HG03064 (cell line): ENCODE results near the gene VGLL4.

Experiments
- ATAC-seq: cut with Tn5 transposase; IDR thresholded peaks from one replicate; pipeline ENCODE4 v1.9.1; 2021; ENCODE audit warnings: low read depth; ENCODE audit not compliant: unreplicated experiment

The VGLL4 gene

DNA sequence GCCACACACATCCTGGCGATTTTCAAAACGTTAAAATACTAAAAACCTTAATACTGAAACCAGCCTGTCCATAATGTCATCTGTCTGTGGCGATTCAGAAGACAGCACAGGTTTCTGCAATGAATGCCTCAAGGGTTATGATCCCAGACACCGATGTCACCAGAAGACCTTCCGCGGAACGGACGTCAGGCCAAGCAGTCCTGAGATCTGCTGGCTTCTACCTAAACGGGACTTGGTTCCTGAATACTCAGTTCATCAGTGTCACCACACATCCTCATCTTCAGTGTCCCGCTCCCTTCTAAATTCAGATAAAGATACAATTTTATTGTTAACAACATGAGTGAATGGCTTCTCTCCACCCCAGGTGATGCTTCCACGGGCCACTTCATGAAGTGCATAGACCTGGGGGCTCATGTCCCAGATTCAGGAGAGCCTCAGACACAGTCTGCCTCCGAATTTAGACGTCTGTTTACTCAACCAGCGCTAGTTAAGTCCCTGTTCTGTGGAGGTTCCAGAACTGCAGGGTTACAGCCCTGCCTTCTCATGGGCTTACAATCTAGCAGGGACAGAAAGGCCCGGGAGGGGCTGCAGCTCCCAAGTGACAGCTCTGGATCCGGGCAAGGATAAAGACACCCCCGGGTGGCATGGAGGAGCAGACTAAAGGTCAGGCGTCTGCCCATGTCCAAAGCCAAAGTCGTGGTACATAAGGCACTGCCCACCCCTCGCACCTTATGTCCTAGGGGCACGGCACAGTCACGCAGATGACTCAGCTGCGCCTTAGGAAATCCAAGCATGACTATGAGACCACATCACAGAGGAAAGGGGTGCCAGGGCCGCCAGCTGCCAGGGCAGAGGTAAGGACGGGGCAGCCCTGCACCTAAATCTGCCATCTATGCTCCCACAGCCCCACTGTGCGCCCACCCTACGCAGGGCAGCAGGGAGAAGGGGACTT is 75.9 kb downstream of the VGLL4 start:
- ATAC-seq = no peak

DNA sequence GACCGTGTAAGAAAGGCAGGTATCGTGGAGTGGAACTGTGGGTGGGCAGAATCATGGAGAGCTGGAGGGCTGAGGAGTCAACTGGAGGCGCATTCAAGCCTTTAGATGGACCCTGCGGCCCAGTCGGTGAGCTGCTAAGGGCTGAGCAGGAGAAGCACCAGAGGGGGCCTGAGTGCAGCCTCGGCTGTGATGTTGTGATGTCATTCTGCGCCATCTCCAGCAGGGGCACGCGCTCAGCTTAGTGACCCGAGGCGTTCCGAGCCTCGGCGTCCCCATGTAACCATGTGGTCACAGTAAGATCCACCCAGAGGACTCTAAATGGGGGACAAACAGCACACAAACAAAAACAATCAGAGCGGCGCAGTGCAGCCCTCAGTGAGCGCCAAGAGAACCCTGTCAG is 76.8 kb downstream of the VGLL4 start:
- ATAC-seq = no peak

DNA sequence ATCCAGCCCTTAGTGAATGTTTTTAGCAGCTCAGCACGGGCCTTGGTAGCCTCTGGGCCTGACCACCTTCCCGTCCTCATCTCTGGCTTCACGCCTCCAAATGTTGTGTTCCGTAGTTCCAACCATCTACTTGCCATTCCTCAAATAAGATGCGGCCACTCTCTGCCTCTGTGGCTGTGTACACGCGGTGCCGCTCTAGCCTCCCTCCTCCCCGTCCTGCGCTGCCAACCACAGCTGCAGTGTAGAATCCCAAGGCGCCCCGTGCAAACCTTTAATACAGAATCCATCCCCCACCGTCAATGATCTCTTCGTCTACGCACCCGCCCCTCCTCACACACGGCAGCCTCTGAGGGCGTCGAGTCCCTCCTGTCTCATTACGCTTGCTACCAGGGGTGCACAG is 77.2 kb downstream of the VGLL4 start:
- no peak for ATAC-seq

DNA sequence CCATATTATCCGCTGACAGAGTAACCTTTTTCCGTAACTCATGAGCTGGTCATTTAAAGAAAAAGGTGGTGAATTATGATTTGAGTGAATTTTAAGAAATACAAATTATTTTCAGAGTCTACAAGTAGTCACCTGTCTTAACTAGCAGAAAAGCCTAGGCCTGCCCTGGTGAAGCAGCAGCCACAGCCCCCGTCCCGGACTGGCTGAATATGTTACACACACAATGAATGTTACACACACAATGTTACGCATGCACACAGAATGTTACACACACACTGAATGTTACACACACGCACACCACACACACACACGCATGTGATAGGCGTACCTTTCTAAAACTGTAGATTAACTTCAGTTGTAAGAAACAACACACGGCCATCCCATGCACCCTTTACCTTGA is 77.8 kb downstream of the VGLL4 start:
- ATAC-seq = no peak

DNA sequence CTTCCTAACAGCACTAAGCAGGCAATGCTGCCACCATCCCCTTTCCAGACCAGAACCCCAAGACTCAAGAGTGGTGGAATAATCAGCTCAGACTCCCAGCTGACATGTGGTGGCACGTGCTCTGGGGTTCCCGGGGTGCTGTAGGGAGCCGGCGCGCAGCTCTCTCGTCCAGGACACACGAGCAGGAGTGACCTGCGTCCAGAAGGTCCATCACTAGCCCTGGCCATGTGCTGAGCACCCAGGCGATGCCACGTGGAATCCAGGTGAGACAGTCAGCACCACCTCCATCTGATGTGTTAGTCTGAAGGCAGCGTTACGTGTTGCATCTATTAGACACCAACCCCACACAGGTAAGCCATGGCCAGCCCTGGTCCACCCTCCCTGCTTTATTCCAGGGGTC is 78.2 kb downstream of the VGLL4 start:
- ATAC-seq = no peak

DNA sequence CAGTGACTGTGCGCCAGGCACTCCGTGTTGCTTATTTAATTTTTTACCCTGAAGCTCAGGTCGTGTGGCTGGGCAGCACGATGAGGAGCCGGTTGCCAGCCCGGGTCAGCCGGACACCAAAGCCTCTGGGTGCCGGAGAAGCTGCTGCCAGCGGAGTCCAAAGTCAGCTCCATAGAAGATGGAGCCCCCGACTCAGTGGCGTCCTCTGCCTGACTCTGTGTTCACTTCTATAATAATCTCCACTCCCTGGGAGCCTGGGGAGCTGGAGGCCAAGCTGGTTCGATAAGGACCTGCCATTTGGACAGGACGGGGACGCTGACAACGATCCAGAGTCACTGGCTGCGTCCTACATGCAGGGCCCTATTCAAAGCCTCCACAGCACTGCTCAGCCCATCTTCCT is 78.6 kb downstream of the VGLL4 start:
- no peak for ATAC-seq

DNA sequence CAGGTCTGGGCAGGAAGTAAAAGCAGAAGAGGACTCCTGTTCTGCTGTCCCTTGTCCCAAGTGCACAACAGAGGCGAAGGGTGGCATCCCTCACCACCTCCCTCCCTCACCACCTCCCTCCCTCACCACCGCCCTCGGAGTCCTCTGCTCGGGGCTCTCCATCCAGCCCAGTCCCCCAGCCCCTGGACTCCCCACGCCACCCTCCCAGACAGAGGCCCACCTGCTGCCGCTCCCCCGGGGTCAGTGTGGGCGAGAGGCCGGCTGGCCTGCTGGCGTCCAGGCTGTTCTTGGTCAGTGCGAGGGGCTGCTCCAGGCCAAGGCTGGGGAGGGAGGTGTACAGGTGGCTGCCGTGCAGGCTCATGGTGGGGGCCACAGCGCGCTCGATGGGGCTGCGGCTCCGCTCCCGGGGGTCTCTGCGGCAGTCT is 79.1 kb downstream of the VGLL4 start:
- no peak for ATAC-seq

DNA sequence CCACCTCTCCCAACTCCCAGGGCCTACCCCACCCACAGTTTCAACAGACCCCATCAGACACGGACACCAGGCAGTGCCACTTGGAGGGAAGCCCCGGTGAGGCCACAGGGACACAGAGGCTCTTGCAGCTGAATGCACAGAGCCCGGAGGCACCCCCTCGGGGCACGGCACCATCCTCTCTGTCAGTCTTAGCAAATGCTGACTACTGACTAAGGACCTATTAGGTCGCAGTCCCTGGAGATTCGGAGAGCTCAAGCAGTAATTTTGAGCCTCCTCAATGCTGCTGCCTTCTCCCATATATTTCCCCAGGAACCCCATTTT is 79.9 kb downstream of the VGLL4 start:
- ATAC-seq = no peak

DNA sequence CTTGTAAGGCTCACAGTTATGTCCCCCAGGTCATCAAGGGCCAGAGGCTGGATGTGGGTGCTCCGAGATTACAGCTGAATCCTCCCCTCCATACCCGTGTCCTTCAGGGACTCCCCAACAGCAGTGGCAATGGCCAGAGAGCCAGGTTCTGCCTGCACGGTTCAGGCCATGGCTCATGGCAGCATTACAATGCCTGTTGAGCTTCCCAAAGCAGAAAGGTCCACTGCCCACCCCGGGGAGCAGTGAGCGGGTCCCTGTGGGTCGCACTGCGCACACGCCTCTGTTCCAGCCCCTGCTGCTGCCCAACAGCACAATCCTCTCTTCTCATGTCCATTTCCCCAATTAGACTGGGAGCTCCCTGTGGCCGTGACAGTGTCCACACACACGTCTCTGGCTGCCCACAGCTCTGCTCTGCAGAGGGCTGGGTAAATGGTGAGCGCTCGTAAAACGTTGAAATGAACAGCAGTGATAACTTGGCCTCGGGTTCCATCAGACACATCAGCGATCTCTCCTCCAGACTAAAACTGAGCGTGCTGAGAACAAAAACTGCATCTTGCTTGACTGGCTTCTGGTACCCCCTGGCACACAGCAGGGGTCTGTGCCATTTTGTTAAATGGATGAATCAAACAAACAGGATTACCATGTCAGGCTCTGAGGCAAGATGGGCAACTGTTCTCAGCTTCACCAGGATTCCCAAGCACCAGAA is 80.4 kb downstream of the VGLL4 start:
- no peak for ATAC-seq

DNA sequence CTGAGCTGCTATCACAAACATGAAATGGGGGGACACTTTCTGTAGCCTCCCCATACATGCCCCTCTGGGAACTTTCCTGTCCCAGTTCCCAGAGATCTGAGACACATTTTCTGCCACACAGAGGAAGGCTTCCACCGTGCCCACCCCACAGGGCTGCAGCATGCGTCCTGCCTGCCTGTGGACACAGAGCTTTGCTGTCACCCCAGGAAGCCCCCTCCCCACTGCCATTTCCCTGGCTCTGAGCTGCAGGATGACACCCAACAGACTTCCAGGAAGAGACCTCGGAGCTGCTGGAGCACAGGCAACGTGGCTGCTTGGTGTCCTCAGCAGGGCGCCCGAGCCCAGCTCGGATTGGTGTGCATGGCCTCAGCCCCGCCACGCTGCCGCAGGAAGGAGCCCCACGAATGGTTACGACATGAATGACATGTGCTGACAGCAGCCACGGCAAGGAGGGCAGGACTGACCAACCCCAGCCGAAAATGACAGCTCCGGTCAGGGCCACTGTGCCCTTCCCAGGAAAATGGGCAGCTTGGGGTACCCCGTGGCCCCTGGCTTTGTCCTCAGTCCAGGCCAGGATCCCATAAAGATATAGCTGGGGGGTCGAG is 81.3 kb downstream of the VGLL4 start:
- ATAC-seq = no peak

DNA sequence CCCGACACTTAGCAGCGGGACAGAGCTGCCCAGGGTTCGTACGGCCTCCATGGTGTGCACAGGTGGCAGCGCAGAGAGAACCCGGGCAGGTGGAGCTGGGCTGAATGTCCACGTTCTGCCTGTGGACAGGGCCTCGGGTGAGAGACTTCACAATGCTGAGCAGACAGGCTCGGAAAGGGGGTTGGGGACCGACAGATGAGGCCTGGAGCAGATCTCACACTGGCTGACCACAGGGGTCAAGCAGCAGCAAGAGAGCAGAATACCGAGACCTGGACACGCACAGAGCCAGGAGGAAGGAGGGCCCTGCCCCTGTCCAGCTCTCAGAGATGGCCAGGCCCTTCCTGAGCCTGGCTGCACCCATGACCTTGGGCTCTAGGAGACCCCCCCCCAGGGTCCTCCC is 83.0 kb downstream of the VGLL4 start:
- ATAC-seq = no peak

DNA sequence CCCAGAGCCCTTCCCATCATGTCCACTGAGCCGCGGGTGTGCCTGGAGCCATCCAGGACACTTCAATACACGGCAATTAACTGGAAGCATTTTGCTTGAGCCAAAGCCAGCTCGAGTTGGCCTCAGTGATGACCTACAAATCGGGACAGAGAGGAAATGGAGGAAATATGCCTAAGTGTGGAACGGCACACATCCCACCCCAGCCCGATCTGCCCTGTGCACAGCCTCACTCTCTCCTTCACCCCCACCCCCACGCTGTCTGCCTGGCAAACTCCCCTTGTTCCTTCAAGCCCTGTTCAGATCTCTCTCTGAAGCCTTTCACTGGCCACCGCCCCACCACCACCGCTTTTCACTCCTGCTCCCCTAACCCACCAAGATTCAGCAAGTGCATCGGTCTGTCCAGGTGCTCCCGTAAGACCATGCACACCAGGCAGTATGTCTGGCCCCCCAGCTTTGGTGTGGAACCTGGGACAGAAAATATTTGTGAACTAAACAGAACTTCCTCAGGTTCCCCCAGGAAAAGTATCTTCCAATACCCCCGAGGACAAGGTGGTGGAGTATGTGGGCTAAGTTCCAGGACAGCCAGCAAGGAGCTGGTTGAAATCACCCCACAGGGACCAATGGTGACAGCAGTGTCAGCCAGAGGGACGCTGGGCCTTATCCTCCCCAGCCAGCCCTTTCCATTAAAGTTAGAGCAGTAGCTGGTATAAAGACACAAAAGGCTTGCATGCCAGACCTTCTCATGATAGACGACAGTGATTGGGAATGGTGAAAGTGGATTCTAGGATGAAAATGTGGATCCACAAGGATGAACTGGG is 83.7 kb downstream of the VGLL4 start:
- ATAC-seq = no peak

DNA sequence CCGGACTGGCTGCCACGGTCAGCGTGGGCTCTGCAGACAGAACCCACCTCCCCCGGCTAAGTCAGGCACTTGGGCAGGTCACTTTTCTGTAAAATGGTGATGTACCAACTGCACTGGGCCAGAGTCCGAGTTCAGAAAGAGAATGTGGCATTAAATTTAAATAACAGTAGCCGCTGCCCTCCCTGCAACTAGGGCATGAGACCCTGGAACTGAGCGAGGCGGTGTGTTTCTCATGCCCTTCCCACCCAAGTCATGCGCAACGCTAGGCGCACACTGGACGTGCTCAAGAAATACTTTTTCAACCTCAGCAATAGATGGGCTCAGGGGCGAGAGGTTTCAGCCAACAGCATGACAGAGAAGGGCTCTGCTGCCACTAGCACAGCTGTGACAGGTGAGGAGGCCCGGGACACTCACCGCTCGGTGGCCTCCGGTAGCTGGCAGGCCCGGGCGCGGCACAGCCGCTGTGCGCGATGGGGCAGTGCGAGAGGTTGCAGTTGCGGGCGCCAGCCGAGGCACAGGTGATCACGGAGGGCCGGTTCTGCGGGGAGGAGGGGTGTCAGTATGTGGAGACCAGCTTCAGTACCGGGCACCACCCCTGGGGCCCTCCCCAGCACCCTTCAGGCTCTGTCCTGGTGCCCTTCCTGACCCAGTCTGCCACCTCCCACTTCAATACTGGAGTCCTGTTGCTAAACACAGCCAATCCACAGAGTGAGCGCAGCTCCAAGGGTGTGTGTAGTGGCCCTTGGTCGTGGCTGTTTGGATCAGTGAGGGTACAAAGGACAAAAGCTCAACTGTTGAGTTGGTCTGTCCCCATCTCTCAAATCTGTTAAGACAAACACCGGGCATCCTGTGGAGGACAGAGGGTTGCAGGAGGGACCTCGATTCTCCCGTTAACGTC is 84.5 kb downstream of the VGLL4 start:
- no peak for ATAC-seq

DNA sequence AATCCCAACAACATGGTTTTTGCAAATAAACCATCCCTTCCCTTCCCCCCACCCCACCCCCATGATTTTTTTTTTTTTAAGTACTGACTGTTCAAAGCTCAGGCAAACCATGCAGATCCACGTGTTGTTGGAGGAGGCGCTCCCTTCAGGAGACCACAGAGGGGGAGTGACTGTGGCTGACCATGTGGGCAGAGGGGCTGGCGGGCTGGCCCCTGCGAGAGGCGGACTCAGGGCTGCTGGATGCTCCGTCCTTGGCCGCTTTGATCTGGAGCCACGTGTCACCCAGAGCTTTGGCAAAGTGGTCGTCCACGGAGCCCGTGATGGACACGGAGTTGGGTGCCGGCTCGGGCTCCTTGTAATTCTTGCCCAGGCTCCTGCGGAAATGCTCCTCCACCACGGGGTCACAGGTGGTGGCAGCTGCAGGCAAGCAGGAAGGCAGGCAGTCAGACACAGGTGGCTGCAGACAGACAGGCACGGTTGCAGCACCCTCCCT is 85.3 kb downstream of the VGLL4 start:
- no peak for ATAC-seq

DNA sequence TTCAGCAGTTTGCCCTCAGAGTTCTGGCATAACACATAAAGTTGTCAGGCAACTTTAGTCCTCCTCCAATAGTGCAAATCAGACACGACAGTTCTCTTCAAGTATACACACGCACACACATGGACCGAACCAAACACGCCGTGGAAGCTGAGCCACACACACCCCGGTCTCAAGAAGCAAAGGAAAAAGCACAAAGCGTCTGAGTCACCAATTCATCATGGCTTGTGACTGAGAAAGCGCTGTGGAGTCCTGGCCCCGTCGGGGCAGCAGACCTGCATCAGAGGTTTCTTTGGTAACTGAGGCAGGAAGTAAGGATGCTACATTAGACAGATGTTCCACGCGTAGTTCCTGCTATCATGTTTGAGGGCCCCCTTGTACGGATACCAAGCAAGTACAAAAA is 85.7 kb downstream of the VGLL4 start:
- no peak for ATAC-seq

DNA sequence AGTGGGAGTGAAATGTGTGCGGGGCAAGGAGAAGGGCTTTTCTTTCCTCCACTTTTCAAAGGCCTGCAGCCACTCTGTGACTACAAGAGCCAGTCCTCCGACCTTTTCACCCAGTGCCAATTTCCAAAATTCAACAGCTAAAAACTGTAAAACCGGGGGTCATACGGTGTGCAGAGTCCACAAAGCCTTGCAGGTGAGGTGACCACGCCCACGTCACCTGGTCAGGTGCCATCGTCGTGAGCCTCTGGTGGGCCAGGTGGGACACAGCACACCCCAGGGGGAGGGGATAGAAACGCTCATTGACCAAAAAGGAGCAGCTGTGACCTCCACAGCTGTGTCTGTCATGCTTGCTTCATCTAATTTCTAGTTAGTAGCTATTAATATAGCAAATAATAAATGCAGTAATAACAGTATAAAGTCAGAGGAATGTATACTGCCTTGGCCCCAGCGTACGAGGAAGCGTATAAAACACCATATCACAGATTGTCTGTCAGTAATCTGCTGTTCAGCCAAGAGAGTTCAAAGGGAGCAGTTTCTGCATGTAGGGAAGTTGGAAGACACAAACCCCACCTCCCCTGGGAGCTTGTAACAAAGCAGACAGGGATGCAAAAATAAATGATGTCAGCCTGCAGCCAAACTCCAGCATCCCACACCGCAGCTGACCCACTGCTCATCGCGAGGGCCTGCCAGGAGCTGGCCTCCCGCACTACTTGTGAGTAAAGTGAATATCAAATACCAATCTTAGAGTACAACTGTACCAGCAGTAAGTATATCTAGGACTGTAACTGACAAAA is 86.7 kb downstream of the VGLL4 start:
- no peak for ATAC-seq

DNA sequence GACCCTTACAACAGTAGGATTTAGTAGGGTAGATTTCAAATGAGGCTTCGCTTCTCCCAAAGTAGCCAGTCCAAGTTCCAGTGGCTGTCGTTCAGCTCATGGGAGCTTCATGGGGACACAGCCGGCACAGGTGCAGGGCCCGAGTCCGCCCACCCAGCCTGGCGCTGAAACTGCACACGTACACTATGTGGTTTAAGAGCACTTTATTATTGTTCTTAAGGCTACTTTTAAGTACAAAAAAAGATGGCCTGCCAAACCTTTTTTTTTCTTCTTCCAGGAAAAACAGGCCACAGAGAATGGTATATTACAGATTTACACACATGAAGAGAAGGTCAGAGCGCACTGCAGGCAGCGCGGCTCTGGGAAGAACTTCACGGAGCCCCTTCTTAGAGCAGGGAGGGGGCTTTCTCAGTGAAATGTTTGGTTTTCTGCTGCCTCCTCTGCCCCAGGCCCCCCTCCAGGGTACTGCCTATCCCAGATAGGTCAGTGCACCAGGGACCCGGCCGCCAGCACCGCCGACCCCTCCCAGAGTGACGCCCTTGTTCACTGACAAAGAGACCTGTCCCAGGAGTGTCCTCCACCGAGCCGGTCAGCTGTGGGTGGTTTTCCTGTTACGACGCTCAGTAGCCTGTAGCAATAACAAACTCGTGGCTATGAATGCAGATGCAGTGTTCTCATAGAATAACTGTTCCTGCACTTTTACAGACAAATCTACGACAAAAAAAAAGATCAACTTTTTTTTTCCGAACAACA is 87.7 kb downstream of the VGLL4 start:
- no peak for ATAC-seq

DNA sequence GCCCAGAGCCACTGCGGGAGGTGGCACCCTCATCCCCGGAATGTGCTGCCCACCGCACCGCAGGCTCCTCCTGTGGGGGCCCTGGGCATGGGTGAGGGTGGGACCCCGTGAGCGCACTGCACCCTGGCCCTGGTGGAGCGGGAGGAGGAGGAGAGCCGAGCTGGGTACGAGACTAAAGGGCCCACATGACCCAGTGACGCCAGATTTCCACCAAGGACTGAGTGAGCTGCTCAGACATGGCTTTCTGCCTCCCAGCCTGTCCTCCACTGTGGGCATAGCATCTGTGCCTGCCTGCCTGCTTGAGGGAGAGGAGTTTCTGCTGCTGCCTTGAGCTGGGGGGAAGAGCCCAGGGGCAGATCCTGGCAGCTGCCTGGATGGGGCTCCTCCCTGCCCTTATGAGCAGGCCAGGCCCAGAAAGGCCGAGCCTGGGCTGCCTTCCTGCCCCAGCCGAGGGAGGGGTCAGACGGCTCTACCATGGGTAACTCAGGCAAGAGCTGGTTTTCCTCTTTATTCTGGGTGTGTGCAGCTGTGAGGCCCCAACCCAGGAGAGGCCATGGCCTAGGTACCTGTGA is 88.4 kb downstream of the VGLL4 start:
- no peak for ATAC-seq
